HepG2 (cell line): Measurements from ENCODE around the gene USP9X. TPM values are rescaled to one million over a fixed set of nuclear protein-coding genes. Genes with fewer than 3 reads are reported as not detected.

Experiments
- ATAC-seq: fragments of 200-7000 bp; cut with Tn5 transposase; 3 replicates; pipeline ENCODE4 v1.9.1; 2020; ENCODE audit warnings: mild to moderate bottlenecking, moderate library complexity
- BruUV-seq: library from RNA; stranded (reverse); fragments of 400-500 nt; replicated peaks from 2 replicates; lab custom pipeline; 2021; lab: Mats Ljungman, UMichigan
- CTCF ChIA-PET: fragments of 300-600 bp; formaldehyde crosslinking; extraction: SDS; loops from one replicate; lab custom pipeline; 2021; ENCODE audit warnings: low total read pairs, inconsistent platforms, low intra/inter-chr PET ratio; lab: Yijun Ruan, JAX
- POLR2A ChIA-PET: fragments of 350-600 bp; sonication (Branson Sonifier 250); formaldehyde crosslinking; loops from one replicate; lab custom pipeline; 2020; ENCODE audit warnings: antibody characterized with exemption, inconsistent platforms; lab: Yijun Ruan, JAX
- DNase-seq: peaks from one replicate; pipeline ENCODE4 v3.0.0-alpha.2; 2015; ENCODE audit warnings: low spot score
- FAIRE-seq: peaks from 3 replicates; lab custom pipeline; 2011; peaks lifted over from hg19 to GRCh38; lab: Jason Lieb, UNC
- H2AFZ ChIP-seq: one replicate; pipeline ENCODE4 v1.6.1; 2011; ENCODE audit warnings: low read length, inconsistent platforms
- H3K27ac ChIP-seq: fragments of 300-600 bp; 3 replicates; pipeline ENCODE4 v1.8.0; 2011; ENCODE audit warnings: mixed run types, mild to moderate bottlenecking, mixed read lengths, low read length, inconsistent platforms; ENCODE audit not compliant: insufficient read depth; ENCODE audit errors: extremely low read length
- H3K27me3 ChIP-seq, 2 experiments: fragments of 200-600 bp in 1 of 2; 2 replicates in 1 of 2; 3 replicates in 1 of 2; pipeline versions ENCODE4 v1.6.0 to v1.8.0; 2011; ENCODE audit warnings: low read length in 2 of 2, mild to moderate bottlenecking in 2 of 2, moderate library complexity in 2 of 2, inconsistent platforms in 1 of 2; ENCODE audit not compliant: insufficient read depth in 2 of 2, control insufficient read depth in 1 of 2
- H3K36me3 ChIP-seq, 2 experiments: fragments of 200-600 bp in 1 of 2; replicated peaks in 1 of 2; 2 replicates in 1 of 2; 3 replicates in 1 of 2; pipeline versions ENCODE4 v1.5.1 to v1.8.0; 2011; ENCODE audit warnings: low read length in 2 of 2, inconsistent platforms in 1 of 2; ENCODE audit not compliant: insufficient read depth in 2 of 2, control insufficient read depth in 1 of 2
- H3K4me1 ChIP-seq: 2 replicates; pipeline ENCODE4 v1.5.1; 2012; ENCODE audit warnings: low read length, inconsistent platforms; ENCODE audit not compliant: insufficient read depth
- H3K4me2 ChIP-seq: 2 replicates; pipeline ENCODE4 v1.6.0; 2011; ENCODE audit warnings: low read depth, low read length, inconsistent platforms
- H3K4me3 ChIP-seq, 3 experiments: fragments of 200-600 bp in 1 of 3; sonication (generic), shearing (Covaris generic) in 1 of 3; replicated peaks in 1 of 3; 2 replicates each; pipeline ENCODE4 v1.5.1; 2011 to 2016; ENCODE audit warnings: low read length in 3 of 3, inconsistent platforms in 2 of 3, low read depth in 2 of 3, mild to moderate bottlenecking in 2 of 3, control low read depth in 1 of 3, mixed read lengths in 1 of 3; ENCODE audit not compliant: insufficient read depth in 1 of 3
- H3K79me2 ChIP-seq: one replicate; pipeline ENCODE4 v1.6.1; 2011; ENCODE audit warnings: low read length, inconsistent platforms; ENCODE audit not compliant: insufficient read depth
- H3K9ac ChIP-seq: 2 replicates; pipeline ENCODE4 v1.6.0; 2011; ENCODE audit warnings: mild to moderate bottlenecking, low read depth, low read length, inconsistent platforms; ENCODE audit not compliant: insufficient read depth
- H3K9me3 ChIP-seq: 2 replicates; pipeline ENCODE4 v1.5.1; 2012; ENCODE audit warnings: mild to moderate bottlenecking, low read length
- H4K20me1 ChIP-seq: 2 replicates; pipeline ENCODE4 v1.6.0; 2011; ENCODE audit warnings: inconsistent platforms, mild to moderate bottlenecking, low read length, moderate library complexity; ENCODE audit not compliant: insufficient read depth
- ARNTL ChIP-seq: sonication (generic); formaldehyde crosslinking; IDR thresholded peaks from 2 replicates; pipeline ENCODE4 v1.4.0; 2020; ENCODE audit warnings: mild to moderate bottlenecking, missing genetic modification reagents
- ATF4 ChIP-seq, 2 experiments: fragments of 450-650 bp in 1 of 2; sonication (generic) in 1 of 2; formaldehyde crosslinking; IDR thresholded peaks; 2 replicates each; pipeline versions ENCODE4 v1.5.0 to v1.8.0; 2020 to 2022; ENCODE audit warnings: mild to moderate bottlenecking in 1 of 2, missing genetic modification reagents in 1 of 2
- BCL6 ChIP-seq: IDR thresholded peaks from 2 replicates; pipeline ENCODE4 v1.6.1; 2016; ENCODE audit warnings: missing genetic modification reagents, missing compliant biosample characterization
- ELF3 ChIP-seq: IDR thresholded peaks from 2 replicates; pipeline ENCODE4 v1.6.1; 2016; ENCODE audit warnings: missing genetic modification reagents, missing compliant biosample characterization
- GATA4 ChIP-seq: sonication (generic); IDR thresholded peaks from 2 replicates; pipeline ENCODE4 v1.6.1; 2016; ENCODE audit warnings: antibody characterized with exemption, low read depth, borderline replicate concordance
- NR2F6 ChIP-seq, 2 experiments: IDR thresholded peaks; 2 replicates each; pipeline ENCODE4 v1.6.1; 2016; ENCODE audit warnings: antibody characterized with exemption in 1 of 2, mild to moderate bottlenecking in 1 of 2
- PBX2 ChIP-seq: IDR thresholded peaks from 2 replicates; pipeline ENCODE4 v1.6.1; 2016; ENCODE audit warnings: control low read depth
- POGZ ChIP-seq: sonication (generic); formaldehyde crosslinking; IDR thresholded peaks from 2 replicates; pipeline ENCODE4 v1.4.0; 2020; ENCODE audit warnings: mild to moderate bottlenecking, missing genetic modification reagents
- POLR2G ChIP-seq: fragments of 200-400 bp; formaldehyde crosslinking; IDR thresholded peaks from 2 replicates; pipeline ENCODE4 v1.6.1; 2018; ENCODE audit warnings: mild to moderate bottlenecking, low read depth, low read length, moderate library complexity
- TIGD3 ChIP-seq: sonication (generic); formaldehyde crosslinking; IDR thresholded peaks from 2 replicates; pipeline ENCODE4 v1.5.1; 2020; ENCODE audit warnings: mild to moderate bottlenecking, missing genetic modification reagents, borderline replicate concordance
- ZFYVE20 ChIP-seq: sonication (generic); formaldehyde crosslinking; IDR thresholded peaks from 2 replicates; pipeline ENCODE4 v1.8.0; 2023; ENCODE audit warnings: low read depth, mild to moderate bottlenecking, moderate library complexity, missing genetic modification reagents, borderline replicate concordance
- ZNF224 ChIP-seq: sonication (generic); formaldehyde crosslinking; IDR thresholded peaks from 2 replicates; pipeline ENCODE4 v1.5.0; 2020; ENCODE audit warnings: mild to moderate bottlenecking, missing genetic modification reagents
- ZNF446 ChIP-seq: sonication (generic); formaldehyde crosslinking; IDR thresholded peaks from 2 replicates; pipeline ENCODE4 v1.5.0; 2020; ENCODE audit warnings: mild to moderate bottlenecking, missing genetic modification reagents
- ZNF512 ChIP-seq: sonication (generic); formaldehyde crosslinking; IDR thresholded peaks from 2 replicates; pipeline ENCODE4 v1.4.0; 2020; ENCODE audit warnings: mild to moderate bottlenecking, missing genetic modification reagents
- ZNF567 ChIP-seq: sonication (generic); formaldehyde crosslinking; IDR thresholded peaks from 2 replicates; pipeline ENCODE4 v1.8.1; 2023; ENCODE audit warnings: mild to moderate bottlenecking, missing genetic modification reagents, borderline replicate concordance
- ZNF891 ChIP-seq: sonication (generic); formaldehyde crosslinking; IDR thresholded peaks from 2 replicates; pipeline ENCODE4 v1.5.0; 2020; ENCODE audit warnings: mild to moderate bottlenecking, missing genetic modification reagents
- WGBS: methylation state at CpG from one replicate; pipeline ENCODE4 v1.1.6; 2017; ENCODE audit warnings: low lambda C conversion rate; 5-methylcytosine and 5-hydroxymethylcytosine counted together
- in situ Hi-C: cut with HindIII; loops from 2 replicates; pipeline ENCODE4 v1.10.0; 2017; ENCODE audit warnings: low pct_unique_long_range_greater_than_20kb; ENCODE audit not compliant: extremely low pct_ligation_motif_present
- intact Hi-C: fragments of 100-400 bp; cut with micrococcal nuclease; formaldehyde crosslinking; loops from one replicate; pipeline ENCODE4 v1.10.0; 2022; ENCODE audit not compliant: unreplicated experiment
- polyA plus RNA-seq, 8 experiments: library from polyadenylated mRNA; depleted of rRNA in 3 of 8; stranded (reverse) in 7 of 8; unstranded in 1 of 8; fragments of >200 nt; fragmentation: Illumina TruSeq in 4 of 8; extraction: Trizol in 4 of 8; gene quantifications; 2 replicates each; pipeline versions ENCODE4 v1.2.1 to v1.2.3, GENCODE V29; 2011 to 2016; ENCODE audit warnings: low read depth in 4 of 8, missing spikeins in 1 of 8, mixed read lengths in 1 of 8; ENCODE audit not compliant: insufficient read depth in 1 of 8
- total RNA-seq, 5 experiments: library from RNA; depleted of rRNA; stranded (reverse); fragments of >200 nt; fragmentation: Illumina TruSeq; extraction: Trizol; gene quantifications; 2 replicates each; pipeline ENCODE4 v1.2.3, GENCODE V29; 2016; ENCODE audit warnings: low read depth in 1 of 5
- TF ChIP-seq, protein P1 (sequence below): IDR thresholded peaks from 2 replicates; pipeline ENCODE4 v1.6.1; 2016; ENCODE audit warnings: mild to moderate bottlenecking

The USP9X gene
- total and polyA plus RNA-seq, 2 of the 13 experiments (the other 11 are each of a cell fraction or from before 2014, with no cell fraction given) = 22.2 to 40.5 TPM

GRCh38 chrX:41050359-41050758 is 34.9 kb upstream of the USP9X start (continued):
- TF ChIP-seq PBX2 (CRISPR knock-in tag) = no peak

DNA sequence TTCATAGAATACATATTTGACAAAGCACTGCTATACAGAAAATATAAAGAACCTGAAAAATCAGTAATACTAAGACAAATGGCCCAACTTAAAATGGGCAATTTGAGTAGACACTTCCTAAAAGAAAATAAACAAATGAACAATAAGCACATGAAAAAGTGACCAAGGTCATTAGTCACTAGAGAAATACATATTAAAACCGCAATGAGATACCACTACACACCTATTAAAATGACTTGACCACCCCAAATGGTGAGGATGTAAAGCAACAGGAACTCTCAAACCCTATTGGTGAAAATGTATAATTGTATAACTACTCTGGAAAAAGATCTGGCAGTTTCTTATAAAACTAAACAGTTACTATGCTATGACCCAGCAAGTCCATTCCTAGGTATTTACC is 34.0 kb upstream of the USP9X start:
- CTCF ChIA-PET = no interaction called here
- BruUV-seq = no TSS peak
- no peak for FAIRE-seq
- TF ChIP-seq ZFYVE20 (no peak), ATF4 (CRISPR knock-in tag; IDR thresholded peaks at IDR 0.05) (no peak), ZNF446 (CRISPR knock-in tag) (no peak), ZNF224 (CRISPR knock-in tag) (no peak), POLR2G (no peak), NR2F6 (IDR thresholded peaks at IDR 0.05) (no peak), NR2F6 (CRISPR knock-in tag; IDR thresholded peaks at IDR 0.05) (no peak), TIGD3 (CRISPR knock-in tag) (no peak), ELF3 (CRISPR knock-in tag) (no peak), ZNF512 (CRISPR knock-in tag) (no peak), GATA4 (no peak), POGZ (CRISPR knock-in tag) (no peak), ZNF567 (CRISPR knock-in tag) (no peak), ARNTL (CRISPR knock-in tag) (no peak), ZNF891 (no peak), BCL6 (CRISPR knock-in tag) (no peak)
- TF ChIP-seq, protein P1, sequence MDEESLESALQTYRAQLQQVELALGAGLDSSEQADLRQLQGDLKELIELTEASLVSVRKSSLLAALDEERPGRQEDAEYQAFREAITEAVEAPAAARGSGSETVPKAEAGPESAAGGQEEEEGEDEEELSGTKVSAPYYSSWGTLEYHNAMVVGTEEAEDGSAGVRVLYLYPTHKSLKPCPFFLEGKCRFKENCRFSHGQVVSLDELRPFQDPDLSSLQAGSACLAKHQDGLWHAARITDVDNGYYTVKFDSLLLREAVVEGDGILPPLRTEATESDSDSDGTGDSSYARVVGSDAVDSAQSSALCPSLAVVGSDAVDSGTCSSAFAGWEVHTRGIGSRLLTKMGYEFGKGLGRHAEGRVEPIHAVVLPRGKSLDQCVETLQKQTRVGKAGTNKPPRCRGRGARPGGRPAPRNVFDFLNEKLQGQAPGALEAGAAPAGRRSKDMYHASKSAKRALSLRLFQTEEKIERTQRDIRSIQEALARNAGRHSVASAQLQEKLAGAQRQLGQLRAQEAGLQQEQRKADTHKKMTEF (CRISPR knock-in tag) = no peak

More for the DNA sequence above, 34.0 kb upstream of the USP9X start:
- Histone ChIP-seq H4K20me1 (no peaks in the 10 kb centered on the region), H3K27ac (no peak overlapping the region), H3K4me3 (no peak overlapping the region), H3K9me3 (no peaks in the 10 kb centered on the region), H2AFZ (no peak overlapping the region), H3K27me3 (no peaks in the 10 kb centered on the region), H3K4me2 (no peak overlapping the region), H3K4me1 (peaks cover 32% of the 10 kb centered on the region), H3K9ac (no peak overlapping the region), H3K36me3 (no peaks in the 10 kb centered on the region), H3K79me2 (no peaks in the 10 kb centered on the region)
- no peak for ATAC-seq
- intact Hi-C loops (no loop called here), in situ Hi-C loops (no loop called here)
- no peak for DNase-seq
- WGBS = 84% methylated on average over 1 of the region's 1 CpG
- POLR2A ChIA-PET = no interaction called here
